ENCODE data around the gene IP6K3.

IP6K3 gene

DNA sequence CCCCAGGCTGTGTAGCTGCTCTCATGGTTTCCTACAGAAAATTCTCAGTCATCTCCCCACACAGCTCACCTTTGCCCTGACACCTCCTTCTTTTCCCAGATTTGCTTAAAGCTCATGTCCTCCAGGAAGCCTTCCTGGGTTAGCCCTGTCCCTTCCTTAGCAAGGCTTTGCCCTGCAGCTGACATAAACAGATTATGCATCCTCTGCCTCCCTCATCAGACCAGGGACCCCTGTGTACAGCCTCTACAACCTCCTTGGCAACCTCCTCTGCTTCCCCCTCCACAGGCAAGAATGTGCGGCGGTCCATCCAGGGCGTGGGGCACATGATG, 75.0 kb downstream of the IP6K3 start:
- H3K9ac ChIP-seq (ENCODE audit: low read length) = no peak overlapping the region
- H3K4me1 ChIP-seq (ENCODE audit: low read length) = no peaks in the 10 kb centered on the region
- no peaks in the 10 kb centered on the region for H3K36me3 ChIP-seq (replicated peaks; ENCODE audit: insufficient read depth, low read length)
- H3F3A ChIP-seq (ENCODE audit: insufficient read depth, low read length) = no peaks in the 10 kb centered on the region
- H3K4me2 ChIP-seq (ENCODE audit: low read depth, low read length) = no peak overlapping the region
- no peaks in the 10 kb centered on the region for H4K20me1 ChIP-seq (ENCODE audit: insufficient read depth, low read length)
- no peaks in the 10 kb centered on the region for H3K79me2 ChIP-seq (ENCODE audit: low read length)
- DNase-seq = no peak
- no peak overlapping the region for H3K4me3 ChIP-seq (ENCODE audit: low read length)
- no peaks in the 10 kb centered on the region for H3K27me3 ChIP-seq (replicated peaks; ENCODE audit: insufficient read depth, low read length)
- no peaks in the 10 kb centered on the region for H3K9me3 ChIP-seq (replicated peaks; ENCODE audit: insufficient read depth, low read length)
- H2AFZ ChIP-seq (ENCODE audit: low read length) = no peak overlapping the region
- H3K27ac ChIP-seq (ENCODE audit: low read length) = no peak overlapping the region
- no peaks in the 10 kb centered on the region for H3K9me2 ChIP-seq (replicated peaks; ENCODE audit: insufficient read depth, low read length)
- TF ChIP-seq EZH2phosphoT487 (IDR thresholded peaks at IDR 0.05; ENCODE audit: low read length) (no peak), EZH2 (optimal IDR thresholded peaks at IDR 0.05; ENCODE audit: low read depth, low read length) (no peak)
- TF ChIP-seq, protein P1, sequence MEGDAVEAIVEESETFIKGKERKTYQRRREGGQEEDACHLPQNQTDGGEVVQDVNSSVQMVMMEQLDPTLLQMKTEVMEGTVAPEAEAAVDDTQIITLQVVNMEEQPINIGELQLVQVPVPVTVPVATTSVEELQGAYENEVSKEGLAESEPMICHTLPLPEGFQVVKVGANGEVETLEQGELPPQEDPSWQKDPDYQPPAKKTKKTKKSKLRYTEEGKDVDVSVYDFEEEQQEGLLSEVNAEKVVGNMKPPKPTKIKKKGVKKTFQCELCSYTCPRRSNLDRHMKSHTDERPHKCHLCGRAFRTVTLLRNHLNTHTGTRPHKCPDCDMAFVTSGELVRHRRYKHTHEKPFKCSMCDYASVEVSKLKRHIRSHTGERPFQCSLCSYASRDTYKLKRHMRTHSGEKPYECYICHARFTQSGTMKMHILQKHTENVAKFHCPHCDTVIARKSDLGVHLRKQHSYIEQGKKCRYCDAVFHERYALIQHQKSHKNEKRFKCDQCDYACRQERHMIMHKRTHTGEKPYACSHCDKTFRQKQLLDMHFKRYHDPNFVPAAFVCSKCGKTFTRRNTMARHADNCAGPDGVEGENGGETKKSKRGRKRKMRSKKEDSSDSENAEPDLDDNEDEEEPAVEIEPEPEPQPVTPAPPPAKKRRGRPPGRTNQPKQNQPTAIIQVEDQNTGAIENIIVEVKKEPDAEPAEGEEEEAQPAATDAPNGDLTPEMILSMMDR (IDR thresholded peaks at IDR 0.05; ENCODE audit: low read length) = no peak
